HG02973 (cell line): Measurements from ENCODE around the gene TMEM273.
A peak's percentile ranks its signal among the peaks of the same experiment; 100 is the strongest.

Experiments
- ATAC-seq: cut with Tn5 transposase; IDR thresholded peaks from one replicate; pipeline ENCODE4 v1.9.1; 2021; ENCODE audit warnings: moderate library complexity; ENCODE audit not compliant: unreplicated experiment

Gene TMEM273

GRCh38 chr10:49166484-49167400 lies 21.4 kb downstream of the TMEM273 start:
- ATAC-seq: no peak

GRCh38 chr10:49165821-49166483 lies 22.2 kb downstream of the TMEM273 start:
- no peak for ATAC-seq

DNA sequence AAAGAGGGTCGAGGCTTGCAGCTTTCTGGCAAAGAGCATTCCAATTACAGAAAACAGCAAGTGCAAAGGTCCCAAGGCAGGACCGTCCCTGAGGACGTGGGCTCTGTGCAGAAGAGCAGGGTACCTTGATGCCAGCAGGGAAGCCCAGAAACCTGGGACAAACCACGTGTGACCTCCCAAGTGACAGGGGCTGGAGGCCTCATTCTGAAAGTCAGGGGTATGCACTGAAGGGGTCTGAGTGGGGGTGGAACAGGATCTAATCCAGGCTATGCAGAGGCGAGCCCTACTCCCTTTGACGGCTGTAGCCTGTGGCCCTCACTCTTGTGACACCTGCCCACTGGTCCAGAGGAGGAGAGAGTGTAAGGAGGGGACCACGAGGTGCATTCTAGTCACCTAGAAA lies 22.9 kb downstream of the TMEM273 start:
- ATAC-seq: no peak

DNA sequence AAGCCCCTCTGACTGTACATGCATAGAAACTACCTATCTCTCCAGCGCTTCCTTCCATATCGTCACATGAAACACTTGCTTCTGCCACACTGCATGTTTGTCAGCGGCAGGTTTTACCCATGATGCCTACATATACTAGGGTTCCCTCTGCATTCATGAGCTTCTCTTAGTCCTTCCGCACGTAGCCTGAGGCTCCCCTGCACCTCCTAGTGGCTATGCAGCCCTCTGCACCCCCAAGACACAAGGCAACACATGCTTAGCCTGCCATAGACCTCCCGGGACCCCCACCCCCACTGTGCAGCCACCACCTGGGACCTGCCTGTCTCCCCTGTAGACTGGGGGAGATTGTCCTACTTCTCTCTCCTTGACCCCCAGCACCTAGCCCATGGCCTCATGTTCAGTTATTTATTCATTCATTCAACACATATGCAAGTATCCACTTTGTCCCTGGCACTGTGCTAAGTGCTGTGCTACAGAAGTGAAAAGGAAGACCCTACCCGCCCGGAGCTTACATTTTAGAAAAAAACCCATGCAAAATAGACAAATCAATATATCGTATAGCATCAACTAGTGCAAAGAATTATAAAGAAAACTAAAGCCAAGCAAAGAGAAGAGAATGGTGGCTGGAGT lies 23.5 kb downstream of the TMEM273 start:
- peak; percentile 69 for ATAC-seq

DNA sequence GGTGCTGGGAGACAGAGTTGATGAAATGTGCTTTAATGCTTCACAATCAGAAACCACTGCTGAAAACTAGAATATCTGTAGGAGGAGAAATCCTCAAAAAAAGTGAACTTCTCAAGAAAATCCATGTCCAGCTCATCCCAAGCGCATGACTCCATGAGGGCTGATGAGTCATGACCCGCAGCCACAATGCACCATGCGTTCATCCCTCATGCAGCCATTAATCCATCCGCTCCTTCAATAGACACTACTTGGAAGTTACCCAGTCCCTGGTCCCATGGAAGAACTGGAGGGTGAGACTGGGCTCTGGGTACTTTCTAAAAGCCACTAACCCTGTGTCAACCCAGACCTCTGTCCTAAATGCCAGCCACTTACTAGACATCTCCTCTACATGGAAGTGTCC lies 24.4 kb downstream of the TMEM273 start:
- no peak for ATAC-seq

GRCh38 chr10:49162761-49163310 lies 25.4 kb downstream of the TMEM273 start:
- ATAC-seq: no peak

DNA sequence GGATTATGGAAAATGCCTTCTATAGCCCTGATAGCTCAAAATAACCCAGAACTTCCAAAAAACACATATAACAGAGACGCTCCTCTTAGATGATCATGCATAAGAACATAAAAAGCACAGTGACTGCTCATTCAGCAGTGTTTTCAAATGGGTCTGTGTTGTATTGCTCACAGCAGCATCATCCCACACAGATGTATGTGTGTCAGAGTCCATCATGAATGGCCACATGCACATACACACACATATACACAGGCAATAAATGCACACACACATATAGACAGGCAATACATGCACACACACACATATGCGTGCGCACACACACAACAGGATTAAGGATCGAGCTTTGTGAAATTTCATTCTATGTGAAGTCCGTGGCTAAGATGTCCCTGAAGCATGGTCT lies 26.1 kb downstream of the TMEM273 start:
- no peak for ATAC-seq

DNA sequence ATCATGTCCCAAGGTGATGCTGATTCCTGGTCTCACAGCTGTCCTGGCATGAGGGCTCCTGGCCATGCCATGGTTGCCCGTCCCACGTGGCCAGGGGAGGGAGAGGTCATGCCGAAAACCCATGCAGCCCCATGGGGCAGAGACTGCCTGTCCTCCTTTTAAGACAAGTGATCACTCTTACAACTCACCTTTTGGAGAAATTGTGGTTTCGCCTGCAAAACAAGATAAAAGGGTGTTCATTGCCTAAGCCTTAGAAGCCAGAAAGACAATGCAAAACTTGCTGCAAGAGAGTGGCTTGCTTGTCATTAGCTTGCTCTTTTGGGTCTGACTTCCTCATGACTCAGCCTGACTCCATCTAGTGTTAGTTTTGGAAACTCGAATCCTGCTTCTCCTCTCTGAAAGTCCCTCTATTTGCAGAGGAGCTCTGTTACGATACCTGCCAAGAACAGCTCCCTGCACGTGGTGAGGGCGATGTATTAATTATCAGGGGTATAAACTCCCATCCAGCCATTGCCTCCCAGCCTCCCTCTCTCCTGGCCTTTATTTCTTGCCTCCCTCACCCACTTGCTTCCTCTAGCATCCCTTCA lies 26.7 kb downstream of the TMEM273 start:
- no peak for ATAC-seq

GRCh38 chr10:49160814-49161213 lies 27.4 kb downstream of the TMEM273 start:
- ATAC-seq: no peak

GRCh38 chr10:49160110-49160509 lies 28.1 kb downstream of the TMEM273 start:
- no peak for ATAC-seq

GRCh38 chr10:49158915-49159314 lies 29.3 kb downstream of the TMEM273 start:
- ATAC-seq: no peak

GRCh38 chr10:49158404-49158803 lies 29.8 kb downstream of the TMEM273 start:
- no peak for ATAC-seq

- ATAC-seq: no peak
These were observed 31.0 kb downstream of the TMEM273 start for GRCh38 chr10:49157229-49157628.

- no peak for ATAC-seq
These were observed 33.5 kb downstream of the TMEM273 start for GRCh38 chr10:49154641-49155040.

DNA sequence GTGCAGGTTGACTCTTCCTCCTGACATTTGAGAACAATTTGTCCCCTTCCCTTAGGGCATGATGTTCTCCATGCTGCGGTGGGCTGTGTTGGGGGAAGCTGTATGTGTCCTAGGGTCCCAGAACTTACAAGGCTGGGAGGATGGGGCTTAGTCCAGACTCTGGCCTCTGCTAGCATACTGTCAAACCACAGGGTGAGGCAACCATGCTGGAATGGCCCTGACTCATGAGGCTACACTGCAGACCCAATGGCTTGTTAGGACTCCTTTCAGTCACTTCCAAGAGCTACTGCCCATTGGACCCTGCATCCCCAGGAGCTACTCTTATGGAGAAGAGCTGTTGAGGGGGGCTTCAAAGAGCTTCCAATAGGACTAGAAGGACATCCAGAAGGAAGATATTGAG lies 34.2 kb downstream of the TMEM273 start:
- ATAC-seq: no peak

DNA sequence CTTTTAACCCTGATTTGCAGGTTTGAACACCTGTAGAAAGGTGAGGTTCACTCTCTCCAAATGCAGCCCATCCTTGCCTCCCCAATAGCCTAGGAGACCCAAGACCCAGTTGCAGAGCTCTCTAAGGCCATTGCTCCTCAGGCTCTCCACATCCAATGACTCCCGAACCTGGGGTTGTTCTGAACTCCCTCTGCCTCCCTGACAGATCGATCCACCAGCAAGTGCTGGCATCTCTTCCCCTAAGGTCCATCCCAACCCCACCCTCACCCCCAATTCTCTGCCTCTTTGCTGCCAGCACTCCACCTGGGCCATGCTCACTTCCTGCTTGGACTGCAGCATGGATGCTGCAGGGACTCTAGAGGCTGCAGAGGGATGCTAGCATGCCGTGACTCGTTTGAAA lies 35.1 kb downstream of the TMEM273 start:
- ATAC-seq: no peak

- ATAC-seq: no peak
These were observed 35.5 kb downstream of the TMEM273 start for GRCh38 chr10:49152663-49153062.

DNA sequence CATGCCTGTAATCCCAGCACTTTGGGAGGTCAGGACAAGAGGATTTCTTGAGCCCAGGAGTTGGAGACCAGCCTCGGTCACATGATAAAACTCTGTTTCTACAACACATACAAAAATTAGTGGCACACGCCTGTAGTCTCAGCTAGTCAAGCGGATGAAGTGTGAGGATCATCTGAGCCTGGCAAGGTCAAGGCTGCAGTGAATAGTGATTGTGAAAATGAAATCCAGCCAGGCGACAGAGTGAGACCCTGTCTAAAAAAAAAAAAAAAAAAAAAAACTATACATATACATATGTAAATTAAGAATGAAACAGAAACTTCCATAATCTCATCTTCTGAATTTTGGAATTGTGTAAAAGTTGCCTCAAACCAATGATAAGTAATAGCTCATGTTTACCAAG lies 36.2 kb downstream of the TMEM273 start:
- ATAC-seq: no peak

DNA sequence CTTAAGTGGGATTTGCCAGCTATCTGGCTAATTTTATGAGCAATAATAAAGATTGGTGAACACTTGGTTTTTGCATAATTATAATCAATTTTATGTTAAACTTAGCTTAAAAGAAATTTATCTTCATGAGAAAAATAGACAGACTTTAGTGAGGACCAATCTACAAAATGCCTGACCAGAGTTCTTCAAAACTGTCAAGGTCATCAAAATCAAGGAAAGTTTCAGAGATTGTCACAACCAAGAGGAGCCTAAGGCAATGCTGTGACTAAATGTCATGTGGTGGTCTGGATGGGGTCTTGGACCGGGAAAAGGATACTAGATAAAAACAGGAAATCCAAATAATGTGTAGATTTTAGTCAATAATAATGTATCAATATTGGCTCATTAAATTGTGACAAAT lies 36.7 kb downstream of the TMEM273 start:
- no peak for ATAC-seq

DNA sequence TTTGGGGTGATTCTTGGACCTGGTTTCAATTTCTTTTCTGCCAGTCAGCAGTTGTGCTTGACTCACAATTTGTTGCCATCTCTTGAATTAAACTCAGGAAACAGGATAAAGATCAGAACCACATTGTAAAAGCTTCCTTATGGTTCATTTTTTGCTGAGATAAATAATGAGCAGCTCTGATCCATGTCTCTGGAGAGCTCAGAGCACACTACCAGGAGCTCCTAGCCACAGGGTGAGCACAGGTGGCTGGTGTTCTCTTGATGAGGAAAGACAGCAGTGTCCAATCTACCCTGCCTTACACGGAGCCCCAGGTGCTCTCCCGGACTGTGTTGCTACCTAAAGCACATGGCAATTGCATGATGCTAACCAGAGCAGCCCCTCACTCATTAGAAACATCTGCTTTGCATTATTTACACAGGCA lies 37.2 kb downstream of the TMEM273 start:
- ATAC-seq: no peak

DNA sequence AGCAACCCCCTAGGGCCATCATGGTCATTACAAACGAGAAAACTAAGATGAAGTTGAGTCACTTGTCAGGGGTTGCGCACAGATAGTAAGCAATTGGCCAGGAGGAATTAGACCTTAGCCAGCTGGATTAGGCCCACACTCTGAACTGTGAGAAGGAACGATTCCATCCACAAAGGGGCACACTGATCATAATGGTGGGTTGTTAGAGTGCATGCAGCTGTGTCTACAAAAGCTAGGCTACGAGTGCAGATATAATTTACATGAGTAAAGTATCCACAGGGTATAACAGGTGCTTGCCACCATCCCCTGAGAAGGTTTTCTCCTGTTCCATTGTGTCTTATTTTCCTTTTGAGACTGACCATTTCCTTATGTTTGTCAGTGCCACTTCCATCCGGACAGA lies 37.8 kb downstream of the TMEM273 start:
- ATAC-seq: no peak
